Measurements from ENCODE around the gene MYH7. TPM values are rescaled to one million over a fixed set of nuclear protein-coding genes. Genes with fewer than 3 reads are reported as not detected.

MYH7 gene
- polyA plus RNA-seq, 1 donor from 2014 or later: 0.12 TPM

DNA sequence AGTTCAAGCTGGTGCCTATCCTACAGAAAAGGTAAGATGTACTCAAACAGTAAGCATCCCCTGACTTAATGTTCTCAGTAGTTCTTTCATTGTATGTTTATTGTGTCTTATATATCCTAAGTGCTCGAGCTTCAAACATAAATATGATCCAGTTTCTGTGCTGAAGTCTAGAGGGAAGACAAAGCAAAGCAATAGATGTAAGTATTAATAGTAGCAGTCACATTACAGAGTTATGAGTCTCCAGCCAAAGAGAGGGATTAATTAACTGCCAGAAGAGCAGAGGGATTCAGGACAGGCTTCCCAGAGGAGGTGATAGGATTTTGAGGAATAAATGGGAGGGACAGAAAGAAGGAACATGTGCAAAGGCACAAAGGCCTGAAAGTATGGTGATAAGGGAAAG lies 35.5 kb upstream of the MYH7 start (continued):
- TF ChIP-seq POLR2AphosphoS5 (IDR thresholded peaks at IDR 0.05): no peak

DNA sequence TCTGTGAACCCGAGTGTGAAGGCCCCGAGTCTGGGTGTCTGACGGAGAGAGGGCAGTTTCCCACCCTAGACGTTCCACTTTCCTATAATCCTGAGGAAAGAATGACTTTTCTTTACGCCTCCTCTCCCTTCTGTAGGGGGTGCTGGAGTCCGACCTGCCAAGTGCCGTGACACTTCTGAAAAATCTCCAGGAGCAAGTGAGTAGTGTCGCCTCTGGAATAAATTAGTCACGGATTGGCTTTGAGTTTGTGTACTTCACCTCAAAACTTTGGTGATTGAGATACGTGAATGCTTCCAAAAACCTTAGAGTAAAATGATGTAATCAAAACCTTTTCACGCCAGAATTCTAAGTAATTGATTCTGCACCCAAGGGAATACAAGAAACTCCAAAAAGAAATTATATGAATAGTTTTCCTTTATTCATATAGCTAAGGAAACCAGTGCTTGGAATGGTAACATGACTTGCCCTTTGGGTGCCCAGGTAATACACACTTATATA lies 34.5 kb upstream of the MYH7 start:
- Histone ChIP-seq H3K9me3 (ENCODE audit: low read length) (no peaks in the 10 kb centered on the region), H3K4me3 (ENCODE audit: low read length) (peak overlapping the region; percentile 69), H3K9ac (ENCODE audit: low read length) (peak overlapping the region; percentile 83), H4K20me1 (ENCODE audit: insufficient read depth) (no peaks in the 10 kb centered on the region), H3K79me2 (replicated peaks; ENCODE audit: insufficient read depth, low read length) (peaks cover 18% of the 10 kb centered on the region), H3K4me2 (ENCODE audit: low read length) (peak overlapping the region; percentile 57), H3F3A (ENCODE audit: insufficient read depth, low read length, poor library complexity, severe bottlenecking) (peaks cover 5% of the 10 kb centered on the region), H3K36me3 (ENCODE audit: insufficient read depth, low read length) (peaks cover 2% of the 10 kb centered on the region), H2AFZ (ENCODE audit: low read depth, low read length) (peak overlapping the region; percentile 56), H3K9me2 (ENCODE audit: insufficient read depth, low read length) (no peaks in the 10 kb centered on the region), H3K27ac (ENCODE audit: low read length) (peak overlapping the region; percentile 78), H3K27me3 (ENCODE audit: insufficient read depth, low read depth, low read length) (no peaks in the 10 kb centered on the region)
- no peak for TF ChIP-seq EZH2 (IDR thresholded peaks at IDR 0.05; ENCODE audit: borderline replicate concordance, insufficient read depth, low read length, poor library complexity, severe bottlenecking)
- TF ChIP-seq EP300 (conservative IDR thresholded peaks at IDR 0.05; ENCODE audit: poor library complexity, severe bottlenecking): no peak
- no peak for TF ChIP-seq SMC3 (conservative IDR thresholded peaks at IDR 0.05; ENCODE audit: poor library complexity)
- TF ChIP-seq, protein P1, sequence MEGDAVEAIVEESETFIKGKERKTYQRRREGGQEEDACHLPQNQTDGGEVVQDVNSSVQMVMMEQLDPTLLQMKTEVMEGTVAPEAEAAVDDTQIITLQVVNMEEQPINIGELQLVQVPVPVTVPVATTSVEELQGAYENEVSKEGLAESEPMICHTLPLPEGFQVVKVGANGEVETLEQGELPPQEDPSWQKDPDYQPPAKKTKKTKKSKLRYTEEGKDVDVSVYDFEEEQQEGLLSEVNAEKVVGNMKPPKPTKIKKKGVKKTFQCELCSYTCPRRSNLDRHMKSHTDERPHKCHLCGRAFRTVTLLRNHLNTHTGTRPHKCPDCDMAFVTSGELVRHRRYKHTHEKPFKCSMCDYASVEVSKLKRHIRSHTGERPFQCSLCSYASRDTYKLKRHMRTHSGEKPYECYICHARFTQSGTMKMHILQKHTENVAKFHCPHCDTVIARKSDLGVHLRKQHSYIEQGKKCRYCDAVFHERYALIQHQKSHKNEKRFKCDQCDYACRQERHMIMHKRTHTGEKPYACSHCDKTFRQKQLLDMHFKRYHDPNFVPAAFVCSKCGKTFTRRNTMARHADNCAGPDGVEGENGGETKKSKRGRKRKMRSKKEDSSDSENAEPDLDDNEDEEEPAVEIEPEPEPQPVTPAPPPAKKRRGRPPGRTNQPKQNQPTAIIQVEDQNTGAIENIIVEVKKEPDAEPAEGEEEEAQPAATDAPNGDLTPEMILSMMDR (IDR thresholded peaks at IDR 0.05; ENCODE audit: poor library complexity, severe bottlenecking): no peak
- peak; percentile 39 for TF ChIP-seq MXI1 (conservative IDR thresholded peaks at IDR 0.05; ENCODE audit: poor library complexity, severe bottlenecking)
- TF ChIP-seq POLR2AphosphoS5 (IDR thresholded peaks at IDR 0.05): no peak
- no peak for TF ChIP-seq RAD21 (conservative IDR thresholded peaks at IDR 0.05)

DNA sequence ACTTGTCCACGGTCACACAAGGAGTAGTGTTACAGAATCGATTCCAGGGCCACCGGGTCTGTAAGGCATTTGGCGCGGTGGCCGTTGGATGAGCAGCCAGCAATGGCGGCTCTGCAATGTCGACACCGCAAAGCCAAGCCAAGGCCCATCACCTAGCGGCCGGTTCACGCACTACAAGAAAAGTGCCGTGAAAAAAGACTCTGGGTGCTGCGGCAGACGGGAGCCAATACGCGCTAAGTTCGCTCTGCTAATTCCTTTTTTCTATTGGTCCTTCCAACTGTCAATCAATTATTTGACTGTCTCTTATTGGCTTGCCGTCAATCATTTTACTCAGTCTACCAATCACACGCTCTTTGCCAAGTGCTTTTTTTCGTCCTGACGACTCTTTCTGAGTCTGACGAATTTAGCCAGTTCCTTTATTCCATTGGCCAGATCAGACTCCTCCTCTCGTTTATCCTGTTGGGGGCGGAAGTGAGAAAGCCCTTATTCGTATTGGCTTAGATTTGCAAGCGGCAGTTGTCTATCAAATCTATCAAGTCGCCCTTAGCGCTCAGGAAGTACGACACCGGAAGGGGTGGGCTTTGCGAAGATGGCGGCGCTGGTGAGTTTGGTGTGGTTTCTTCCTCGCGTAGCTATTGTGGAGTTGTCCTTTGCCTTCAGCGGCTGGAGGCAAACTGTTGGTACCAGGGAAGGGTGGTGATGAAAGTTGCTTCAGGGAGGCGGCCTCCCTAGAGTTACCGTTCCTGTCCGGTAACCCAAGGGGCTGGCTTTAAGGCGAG lies 33.9 kb upstream of the MYH7 start, which contains the start of gene NGDN:
Gene NGDN (plus strand): TSS at position 577 of the 779 bp plus-strand sequence. CDS start 13 bp downstream, at position 590.
- peak within 1 kb of the TSS; percentile 56 for H2AFZ ChIP-seq (ENCODE audit: low read depth, low read length)
- TF ChIP-seq EZH2 (IDR thresholded peaks at IDR 0.05; ENCODE audit: borderline replicate concordance, insufficient read depth, low read length, poor library complexity, severe bottlenecking) (no peak), SMC3 (conservative IDR thresholded peaks at IDR 0.05; ENCODE audit: poor library complexity) (peak; percentile 99), TAF1 (IDR thresholded peaks at IDR 0.05; ENCODE audit: low read depth) (peak; percentile 41), POLR2AphosphoS5 (IDR thresholded peaks at IDR 0.05) (peak; percentile 97), MXI1 (conservative IDR thresholded peaks at IDR 0.05; ENCODE audit: poor library complexity, severe bottlenecking) (peak; percentile 85), EP300 (conservative IDR thresholded peaks at IDR 0.05; ENCODE audit: poor library complexity, severe bottlenecking) (peak; percentile 53), RAD21 (conservative IDR thresholded peaks at IDR 0.05) (peak; percentile 98)
- TF ChIP-seq, protein P2, sequence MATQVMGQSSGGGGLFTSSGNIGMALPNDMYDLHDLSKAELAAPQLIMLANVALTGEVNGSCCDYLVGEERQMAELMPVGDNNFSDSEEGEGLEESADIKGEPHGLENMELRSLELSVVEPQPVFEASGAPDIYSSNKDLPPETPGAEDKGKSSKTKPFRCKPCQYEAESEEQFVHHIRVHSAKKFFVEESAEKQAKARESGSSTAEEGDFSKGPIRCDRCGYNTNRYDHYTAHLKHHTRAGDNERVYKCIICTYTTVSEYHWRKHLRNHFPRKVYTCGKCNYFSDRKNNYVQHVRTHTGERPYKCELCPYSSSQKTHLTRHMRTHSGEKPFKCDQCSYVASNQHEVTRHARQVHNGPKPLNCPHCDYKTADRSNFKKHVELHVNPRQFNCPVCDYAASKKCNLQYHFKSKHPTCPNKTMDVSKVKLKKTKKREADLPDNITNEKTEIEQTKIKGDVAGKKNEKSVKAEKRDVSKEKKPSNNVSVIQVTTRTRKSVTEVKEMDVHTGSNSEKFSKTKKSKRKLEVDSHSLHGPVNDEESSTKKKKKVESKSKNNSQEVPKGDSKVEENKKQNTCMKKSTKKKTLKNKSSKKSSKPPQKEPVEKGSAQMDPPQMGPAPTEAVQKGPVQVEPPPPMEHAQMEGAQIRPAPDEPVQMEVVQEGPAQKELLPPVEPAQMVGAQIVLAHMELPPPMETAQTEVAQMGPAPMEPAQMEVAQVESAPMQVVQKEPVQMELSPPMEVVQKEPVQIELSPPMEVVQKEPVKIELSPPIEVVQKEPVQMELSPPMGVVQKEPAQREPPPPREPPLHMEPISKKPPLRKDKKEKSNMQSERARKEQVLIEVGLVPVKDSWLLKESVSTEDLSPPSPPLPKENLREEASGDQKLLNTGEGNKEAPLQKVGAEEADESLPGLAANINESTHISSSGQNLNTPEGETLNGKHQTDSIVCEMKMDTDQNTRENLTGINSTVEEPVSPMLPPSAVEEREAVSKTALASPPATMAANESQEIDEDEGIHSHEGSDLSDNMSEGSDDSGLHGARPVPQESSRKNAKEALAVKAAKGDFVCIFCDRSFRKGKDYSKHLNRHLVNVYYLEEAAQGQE (IDR thresholded peaks at IDR 0.05; ENCODE audit: borderline replicate concordance): peak; percentile 50
- TF ChIP-seq, protein P1 (IDR thresholded peaks at IDR 0.05; ENCODE audit: poor library complexity, severe bottlenecking): peak; percentile 100
- H3K27me3 ChIP-seq (ENCODE audit: insufficient read depth, low read depth, low read length): no peaks in the 10 kb centered on the region
- peak within 1 kb of the TSS; percentile 83 for H3K9ac ChIP-seq (ENCODE audit: low read length)
- no peaks in the 10 kb centered on the region for H3K36me3 ChIP-seq (ENCODE audit: insufficient read depth, low read length)
- peak within 1 kb of the TSS; percentile 57 for H3K4me2 ChIP-seq (ENCODE audit: low read length)
- H3K4me3 ChIP-seq (ENCODE audit: low read length): peak within 1 kb of the TSS; percentile 69
- no peaks in the 10 kb centered on the region for H3K9me3 ChIP-seq (ENCODE audit: low read length)
- H3K27ac ChIP-seq (ENCODE audit: low read length): peak within 1 kb of the TSS; percentile 82
- H4K20me1 ChIP-seq (ENCODE audit: insufficient read depth): no peaks in the 10 kb centered on the region
- H3F3A ChIP-seq (ENCODE audit: insufficient read depth, low read length, poor library complexity, severe bottlenecking): peaks cover 5% of the 10 kb centered on the region
- no peaks in the 10 kb centered on the region for H3K9me2 ChIP-seq (ENCODE audit: insufficient read depth, low read length)
- peaks cover 18% of the 10 kb centered on the region for H3K79me2 ChIP-seq (replicated peaks; ENCODE audit: insufficient read depth, low read length)

Data from neural cell (in vitro differentiated cells).